GM12874 (cell line): ENCODE measurements around the gene ABTB2.

Experiments
- CTCF ChIP-seq: IDR thresholded peaks from 2 replicates; pipeline ENCODE4 v1.5.1; 2011; ENCODE audit warnings: low read depth, mild to moderate bottlenecking, control low read depth, low read length, moderate library complexity; ENCODE audit not compliant: insufficient read depth

The ABTB2 gene

GRCh38 chr11:34397120-34397519 lies 39.3 kb upstream of the ABTB2 start:
- TF ChIP-seq CTCF = no peak

- TF ChIP-seq CTCF = no peak
These were observed 38.2 kb upstream of the ABTB2 start for GRCh38 chr11:34395916-34396550.

- no peak for TF ChIP-seq CTCF
These were observed 37.0 kb upstream of the ABTB2 start for GRCh38 chr11:34394771-34395300.

GRCh38 chr11:34387653-34388052 lies 29.8 kb upstream of the ABTB2 start:
- TF ChIP-seq CTCF = no peak

- no peak for TF ChIP-seq CTCF
These were observed 24.9 kb upstream of the ABTB2 start for GRCh38 chr11:34382532-34383276.

- no peak for TF ChIP-seq CTCF
These were observed 24.0 kb upstream of the ABTB2 start for GRCh38 chr11:34381775-34382174.

GRCh38 chr11:34380696-34381095 lies 22.9 kb upstream of the ABTB2 start:
- no peak for TF ChIP-seq CTCF
